ENCODE measurements around the gene ARFGAP3. TPM values are rescaled to one million over a fixed set of nuclear protein-coding genes. Genes with fewer than 3 reads are reported as not detected.

ARFGAP3 gene
- polyA plus RNA-seq, 2 of the 4 experiments (the other 2 are of a cell fraction), result 19.1 to 39.0 TPM

DNA sequence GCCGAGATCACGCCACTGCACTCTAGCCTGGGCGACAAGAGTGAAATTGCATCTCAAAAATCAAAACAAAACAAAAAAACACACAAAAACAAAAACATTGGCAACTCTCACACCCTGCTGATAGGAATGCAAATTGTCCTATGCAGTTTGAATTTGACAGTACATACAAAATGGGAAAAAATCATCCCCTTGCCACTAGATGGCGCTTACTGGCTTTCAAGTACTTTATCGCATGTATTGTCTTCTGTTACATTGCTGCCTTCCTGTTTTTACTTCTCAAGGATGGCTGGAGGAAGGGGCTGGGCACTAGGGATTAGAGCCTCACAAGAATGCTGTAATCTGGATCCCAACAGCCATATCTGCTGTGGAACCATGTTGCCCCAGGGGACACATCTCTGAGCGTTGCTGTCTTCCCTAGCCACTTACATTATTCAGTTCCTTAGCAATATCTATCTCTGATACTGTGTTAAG lies 77.0 kb downstream of the ARFGAP3 start:
- ChIA-PET POLR2A (no interaction called here), CTCF (interaction anchor here (0.7 to 1.8 kb wide), 13 partner anchors 10 to 194 kb away, joined by 3 to 7 read pairs (median 4); no protein-coding TSS in a partner anchor)
- Histone ChIP-seq H3K4me3 (no peak overlapping the region), H3K27ac (peak overlapping the region; percentile 23 to 63; a peak in 1 of 6 replicates), H3K9me3 (no peaks in the 10 kb centered on the region), H3K4me1 (no peaks in the 10 kb centered on the region), H3K4me2 (no peak overlapping the region)
- DNase-seq (ENCODE audit: low read depth in 1 of 2, low spot score in 1 of 2) (peak; percentile 45 to 93), FAIRE-seq (no peak), ATAC-seq (peak; percentile 94 to 96)
- TF ChIP-seq TFCP2L1 (CRISPR knock-in tag; IDR thresholded peaks at IDR 0.05) (no peak), SMC3 (IDR thresholded peaks at IDR 0.05) (peak; percentile 77), SREBF2 (IDR thresholded peaks at IDR 0.05) (no peak), HEYL (CRISPR knock-in tag; IDR thresholded peaks at IDR 0.05) (no peak), RAD21 (conservative IDR thresholded peaks at IDR 0.05 in 1 of 2, IDR thresholded peaks at IDR 0.05 in 1 of 2) (peak; percentile 71 to 75)
- TF ChIP-seq, protein P1, sequence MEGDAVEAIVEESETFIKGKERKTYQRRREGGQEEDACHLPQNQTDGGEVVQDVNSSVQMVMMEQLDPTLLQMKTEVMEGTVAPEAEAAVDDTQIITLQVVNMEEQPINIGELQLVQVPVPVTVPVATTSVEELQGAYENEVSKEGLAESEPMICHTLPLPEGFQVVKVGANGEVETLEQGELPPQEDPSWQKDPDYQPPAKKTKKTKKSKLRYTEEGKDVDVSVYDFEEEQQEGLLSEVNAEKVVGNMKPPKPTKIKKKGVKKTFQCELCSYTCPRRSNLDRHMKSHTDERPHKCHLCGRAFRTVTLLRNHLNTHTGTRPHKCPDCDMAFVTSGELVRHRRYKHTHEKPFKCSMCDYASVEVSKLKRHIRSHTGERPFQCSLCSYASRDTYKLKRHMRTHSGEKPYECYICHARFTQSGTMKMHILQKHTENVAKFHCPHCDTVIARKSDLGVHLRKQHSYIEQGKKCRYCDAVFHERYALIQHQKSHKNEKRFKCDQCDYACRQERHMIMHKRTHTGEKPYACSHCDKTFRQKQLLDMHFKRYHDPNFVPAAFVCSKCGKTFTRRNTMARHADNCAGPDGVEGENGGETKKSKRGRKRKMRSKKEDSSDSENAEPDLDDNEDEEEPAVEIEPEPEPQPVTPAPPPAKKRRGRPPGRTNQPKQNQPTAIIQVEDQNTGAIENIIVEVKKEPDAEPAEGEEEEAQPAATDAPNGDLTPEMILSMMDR (IDR thresholded peaks at IDR 0.05), result peak; percentile 71
- TF ChIP-seq, protein P2, sequence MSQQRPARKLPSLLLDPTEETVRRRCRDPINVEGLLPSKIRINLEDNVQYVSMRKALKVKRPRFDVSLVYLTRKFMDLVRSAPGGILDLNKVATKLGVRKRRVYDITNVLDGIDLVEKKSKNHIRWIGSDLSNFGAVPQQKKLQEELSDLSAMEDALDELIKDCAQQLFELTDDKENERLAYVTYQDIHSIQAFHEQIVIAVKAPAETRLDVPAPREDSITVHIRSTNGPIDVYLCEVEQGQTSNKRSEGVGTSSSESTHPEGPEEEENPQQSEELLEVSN (IDR thresholded peaks at IDR 0.05; ENCODE audit: borderline replicate concordance, low read depth), result no peak
- 5% methylated on average over 6 of the region's 6 CpGs for WGBS (ENCODE audit: missing lambda C conversion rate)

DNA sequence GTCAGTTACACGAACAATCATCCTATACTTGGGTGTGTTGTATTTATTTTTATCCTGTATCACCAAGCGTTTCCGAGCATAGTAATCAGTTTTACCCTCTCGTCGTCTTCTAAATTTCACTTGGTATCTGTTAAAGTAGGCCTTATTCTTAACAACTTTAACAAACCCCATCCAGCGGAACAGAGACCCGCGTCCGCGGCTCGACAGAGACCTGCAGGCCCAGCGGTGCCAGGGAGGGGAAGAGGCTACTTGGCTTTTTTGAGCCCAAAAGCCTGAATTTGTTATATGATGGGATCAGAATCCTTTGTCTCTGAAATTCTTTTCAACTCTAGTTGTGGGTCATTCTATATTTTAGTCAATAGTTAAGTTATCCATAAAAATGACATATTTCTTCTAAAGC lies 79.9 kb downstream of the ARFGAP3 start:
- FAIRE-seq (no peak), DNase-seq (ENCODE audit: low read depth in 1 of 2, low spot score in 1 of 2) (no peak), ATAC-seq (no peak)
- TF ChIP-seq HEYL (CRISPR knock-in tag; IDR thresholded peaks at IDR 0.05), result no peak
- 92% methylated on average over 12 of the region's 12 CpGs for WGBS (ENCODE audit: missing lambda C conversion rate)
- CTCF ChIA-PET, result no interaction called here
- Histone ChIP-seq H3K4me2 (no peak overlapping the region), H3K4me3 (no peak overlapping the region), H3K27ac (no peak overlapping the region), H3K9me3 (no peaks in the 10 kb centered on the region), H3K4me1 (no peaks in the 10 kb centered on the region)
- POLR2A ChIA-PET, result no interaction called here

DNA sequence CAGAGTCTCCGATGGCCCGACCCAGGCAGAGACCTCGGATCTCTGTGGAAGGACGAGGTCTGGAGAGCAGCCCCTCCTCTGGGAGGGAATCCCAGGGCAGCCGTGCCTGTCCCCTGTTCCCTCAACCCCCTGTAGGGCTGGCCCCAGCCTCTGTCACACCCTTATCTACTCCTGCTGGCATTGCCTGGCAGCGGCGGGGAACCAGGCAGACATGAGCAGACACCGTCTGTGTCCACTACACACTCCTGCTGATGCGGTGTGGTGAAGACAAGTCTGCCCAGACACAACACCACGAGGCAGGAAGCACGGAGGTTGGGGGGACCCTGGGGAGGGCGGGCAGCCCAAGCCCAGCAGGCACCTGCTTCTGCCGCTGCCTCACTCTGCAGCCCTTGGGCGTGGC lies 83.9 kb downstream of the ARFGAP3 start:
- H3K4me3 ChIP-seq, result no peak overlapping the region
- 74% methylated on average over 7 of the region's 14 CpGs for WGBS (ENCODE audit: missing lambda C conversion rate)
- DNase-seq (ENCODE audit: low read depth in 1 of 2, low spot score in 1 of 2), result no peak

More for the DNA sequence above, 83.9 kb downstream of the ARFGAP3 start:
- Histone ChIP-seq H3K9me3 (no peaks in the 10 kb centered on the region), H3K4me2 (no peak overlapping the region), H3K4me1 (peaks cover 8% of the 10 kb centered on the region), H3K27ac (peak overlapping the region in 1 of 2 experiments; percentile 43; a peak in 2 of 6 replicates)
- ChIA-PET POLR2A (no interaction called here), CTCF (no interaction called here)
- TF ChIP-seq RCOR1 (IDR thresholded peaks at IDR 0.05; ENCODE audit: low read depth, low read length) (no peak), JUNB (IDR thresholded peaks at IDR 0.05) (no peak), ZFP36 (IDR thresholded peaks at IDR 0.05; ENCODE audit: borderline replicate concordance, partially characterized antibody) (no peak), EP300 (IDR thresholded peaks at IDR 0.05) (no peak), FOSB (CRISPR knock-in tag; IDR thresholded peaks at IDR 0.05) (no peak), KDM1A (IDR thresholded peaks at IDR 0.05; ENCODE audit: low read depth) (no peak), MAFK (IDR thresholded peaks at IDR 0.05; ENCODE audit: partially characterized antibody) (no peak), PHF8 (IDR thresholded peaks at IDR 0.05; ENCODE audit: borderline replicate concordance, low read depth) (no peak), HOXB13 (CRISPR knock-in tag; IDR thresholded peaks at IDR 0.05; ENCODE audit: low read depth) (no peak), HOXA7 (CRISPR knock-in tag; IDR thresholded peaks at IDR 0.05) (no peak), NR3C1 (IDR thresholded peaks at IDR 0.05) (no peak), ZC3H11A (IDR thresholded peaks at IDR 0.05) (no peak)
- TF ChIP-seq, protein P3, sequence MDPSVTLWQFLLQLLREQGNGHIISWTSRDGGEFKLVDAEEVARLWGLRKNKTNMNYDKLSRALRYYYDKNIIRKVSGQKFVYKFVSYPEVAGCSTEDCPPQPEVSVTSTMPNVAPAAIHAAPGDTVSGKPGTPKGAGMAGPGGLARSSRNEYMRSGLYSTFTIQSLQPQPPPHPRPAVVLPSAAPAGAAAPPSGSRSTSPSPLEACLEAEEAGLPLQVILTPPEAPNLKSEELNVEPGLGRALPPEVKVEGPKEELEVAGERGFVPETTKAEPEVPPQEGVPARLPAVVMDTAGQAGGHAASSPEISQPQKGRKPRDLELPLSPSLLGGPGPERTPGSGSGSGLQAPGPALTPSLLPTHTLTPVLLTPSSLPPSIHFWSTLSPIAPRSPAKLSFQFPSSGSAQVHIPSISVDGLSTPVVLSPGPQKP (IDR thresholded peaks at IDR 0.05; ENCODE audit: low read depth, low read length), result no peak
- TF ChIP-seq, protein P4, sequence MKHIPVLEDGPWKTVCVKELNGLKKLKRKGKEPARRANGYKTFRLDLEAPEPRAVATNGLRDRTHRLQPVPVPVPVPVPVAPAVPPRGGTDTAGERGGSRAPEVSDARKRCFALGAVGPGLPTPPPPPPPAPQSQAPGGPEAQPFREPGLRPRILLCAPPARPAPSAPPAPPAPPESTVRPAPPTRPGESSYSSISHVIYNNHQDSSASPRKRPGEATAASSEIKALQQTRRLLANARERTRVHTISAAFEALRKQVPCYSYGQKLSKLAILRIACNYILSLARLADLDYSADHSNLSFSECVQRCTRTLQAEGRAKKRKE (CRISPR knock-in tag; IDR thresholded peaks at IDR 0.05; ENCODE audit: low read depth), result no peak
- TF ChIP-seq, protein P5, sequence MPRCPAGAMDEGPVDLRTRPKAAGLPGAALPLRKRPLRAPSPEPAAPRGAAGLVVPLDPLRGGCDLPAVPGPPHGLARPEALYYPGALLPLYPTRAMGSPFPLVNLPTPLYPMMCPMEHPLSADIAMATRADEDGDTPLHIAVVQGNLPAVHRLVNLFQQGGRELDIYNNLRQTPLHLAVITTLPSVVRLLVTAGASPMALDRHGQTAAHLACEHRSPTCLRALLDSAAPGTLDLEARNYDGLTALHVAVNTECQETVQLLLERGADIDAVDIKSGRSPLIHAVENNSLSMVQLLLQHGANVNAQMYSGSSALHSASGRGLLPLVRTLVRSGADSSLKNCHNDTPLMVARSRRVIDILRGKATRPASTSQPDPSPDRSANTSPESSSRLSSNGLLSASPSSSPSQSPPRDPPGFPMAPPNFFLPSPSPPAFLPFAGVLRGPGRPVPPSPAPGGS (IDR thresholded peaks at IDR 0.05), result no peak
- TF ChIP-seq, protein P2 (IDR thresholded peaks at IDR 0.05; ENCODE audit: borderline replicate concordance, low read depth), result no peak
- no peak for ATAC-seq
- no peak for FAIRE-seq
